ENCODE data around the gene GPR141. TPM values are rescaled to one million over a fixed set of nuclear protein-coding genes. Genes with fewer than 3 reads are reported as not detected.

GPR141 gene
- total and polyA plus RNA-seq, 7 donors, result not detected

GRCh38 chr7:37765421-37765829 lies 81.9 kb downstream of the GPR141 start:
- WGBS, 3 donors, result 83 to 88% (median 84%) methylated on average over 4 of the region's 4 CpGs
- H3K27ac ChIP-seq, result no peak overlapping the region
- no peak for DNase-seq
- ATAC-seq, result no peak
- no peaks in the 10 kb centered on the region for H3K9me3 ChIP-seq
- intact Hi-C loops (cut with DNase I), result no loop called here
- TF ChIP-seq, protein P1, sequence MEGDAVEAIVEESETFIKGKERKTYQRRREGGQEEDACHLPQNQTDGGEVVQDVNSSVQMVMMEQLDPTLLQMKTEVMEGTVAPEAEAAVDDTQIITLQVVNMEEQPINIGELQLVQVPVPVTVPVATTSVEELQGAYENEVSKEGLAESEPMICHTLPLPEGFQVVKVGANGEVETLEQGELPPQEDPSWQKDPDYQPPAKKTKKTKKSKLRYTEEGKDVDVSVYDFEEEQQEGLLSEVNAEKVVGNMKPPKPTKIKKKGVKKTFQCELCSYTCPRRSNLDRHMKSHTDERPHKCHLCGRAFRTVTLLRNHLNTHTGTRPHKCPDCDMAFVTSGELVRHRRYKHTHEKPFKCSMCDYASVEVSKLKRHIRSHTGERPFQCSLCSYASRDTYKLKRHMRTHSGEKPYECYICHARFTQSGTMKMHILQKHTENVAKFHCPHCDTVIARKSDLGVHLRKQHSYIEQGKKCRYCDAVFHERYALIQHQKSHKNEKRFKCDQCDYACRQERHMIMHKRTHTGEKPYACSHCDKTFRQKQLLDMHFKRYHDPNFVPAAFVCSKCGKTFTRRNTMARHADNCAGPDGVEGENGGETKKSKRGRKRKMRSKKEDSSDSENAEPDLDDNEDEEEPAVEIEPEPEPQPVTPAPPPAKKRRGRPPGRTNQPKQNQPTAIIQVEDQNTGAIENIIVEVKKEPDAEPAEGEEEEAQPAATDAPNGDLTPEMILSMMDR (IDR thresholded peaks at IDR 0.05), result no peak
- no peaks in the 10 kb centered on the region for H3K36me3 ChIP-seq (ENCODE audit: insufficient read depth in 1 of 2, low read depth in 1 of 2)
- no peaks in the 10 kb centered on the region for H3K4me1 ChIP-seq
- no peaks in the 10 kb centered on the region for H3K27me3 ChIP-seq (ENCODE audit: insufficient read depth in 3 of 3, low read length in 2 of 3)
- H3K4me3 ChIP-seq, result no peak overlapping the region

DNA sequence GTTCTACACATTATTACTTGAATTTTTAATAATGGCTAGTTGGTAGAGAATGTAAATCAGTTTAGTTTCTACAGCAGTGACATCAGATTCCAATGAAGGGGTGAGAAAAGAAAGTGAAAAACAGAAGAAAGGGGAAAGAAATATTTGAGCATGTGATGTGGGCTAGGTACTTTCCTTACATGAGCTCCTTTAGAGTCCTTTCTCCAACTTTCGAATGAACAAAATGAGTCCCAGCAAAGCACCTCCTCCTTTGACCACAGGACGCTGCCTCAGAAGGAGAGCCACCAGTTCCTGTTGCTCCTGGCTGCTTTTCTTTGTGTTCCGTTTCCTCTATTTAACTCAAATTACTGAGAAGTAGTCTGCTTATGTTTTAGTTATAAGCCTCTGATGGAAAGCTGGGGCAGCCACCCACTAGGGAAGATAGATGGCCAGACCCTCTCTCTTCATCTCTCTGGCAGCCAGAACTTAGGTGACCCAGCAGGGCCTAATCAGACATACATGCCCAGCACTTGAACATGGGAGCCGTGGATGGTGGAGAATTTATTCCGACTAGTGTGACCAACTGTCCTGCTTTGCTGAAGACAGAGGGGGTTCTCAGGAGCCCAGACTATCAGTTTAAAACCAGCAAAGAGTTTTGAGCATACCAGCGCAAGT lies 82.4 kb downstream of the GPR141 start:
- DNase-seq, result no peak
- TF ChIP-seq, protein P1 (IDR thresholded peaks at IDR 0.05), result no peak
- Histone ChIP-seq H3K27ac (no peak overlapping the region), H3K36me3 (ENCODE audit: insufficient read depth in 1 of 2, low read depth in 1 of 2) (no peaks in the 10 kb centered on the region), H3K27me3 (ENCODE audit: insufficient read depth in 3 of 3, low read length in 2 of 3) (no peaks in the 10 kb centered on the region), H3K9me3 (no peaks in the 10 kb centered on the region), H3K4me3 (no peak overlapping the region), H3K4me1 (no peaks in the 10 kb centered on the region)
- ATAC-seq, result no peak
- WGBS, 3 donors, result 72 to 80% (median 78%) methylated on average over 6 of the region's 6 CpGs
- intact Hi-C loops (cut with DNase I), result no loop called here

DNA sequence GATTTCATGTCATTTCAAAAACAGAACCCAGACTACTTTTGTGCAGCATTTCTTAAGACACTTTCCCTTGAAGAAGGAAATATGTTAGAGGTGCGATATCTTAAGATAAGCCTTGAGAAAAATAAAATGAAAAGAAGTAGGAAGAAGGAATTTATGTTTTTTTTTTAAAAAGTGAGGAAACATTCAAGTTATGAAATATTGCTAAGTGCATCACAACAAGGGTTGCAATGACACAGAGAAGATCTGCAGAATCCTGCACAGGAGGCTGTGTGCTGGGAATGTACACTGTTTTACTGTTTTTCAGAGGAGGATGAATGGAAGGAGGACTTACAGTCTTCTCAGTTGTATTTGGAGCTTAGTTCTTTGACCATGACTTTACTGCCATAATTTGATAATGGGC lies 85.0 kb downstream of the GPR141 start:
- Histone ChIP-seq H3K27ac (no peak overlapping the region), H3K9me3 (no peaks in the 10 kb centered on the region), H3K36me3 (ENCODE audit: insufficient read depth in 1 of 2, low read depth in 1 of 2) (no peaks in the 10 kb centered on the region), H3K4me1 (no peaks in the 10 kb centered on the region), H3K27me3 (ENCODE audit: insufficient read depth in 3 of 3, low read length in 2 of 3) (no peaks in the 10 kb centered on the region), H3K4me3 (no peak overlapping the region)
- DNase-seq (no peak), ATAC-seq (no peak)
- TF ChIP-seq, protein P1 (IDR thresholded peaks at IDR 0.05), result no peak
- intact Hi-C loops (cut with DNase I), result no loop called here
- 91 to 95% (median 94%) methylated on average over 1 of the region's 1 CpG for WGBS, 3 donors

GRCh38 chr7:37769291-37769690 lies 85.7 kb downstream of the GPR141 start:
- WGBS, 3 donors, result 50 to 59% (median 56%) methylated on average over 1 of the region's 1 CpG
- Histone ChIP-seq H3K9me3 (no peaks in the 10 kb centered on the region), H3K4me1 (no peaks in the 10 kb centered on the region), H3K36me3 (ENCODE audit: insufficient read depth in 1 of 2, low read depth in 1 of 2) (no peaks in the 10 kb centered on the region), H3K4me3 (no peak overlapping the region), H3K27me3 (ENCODE audit: insufficient read depth in 3 of 3, low read length in 2 of 3) (no peaks in the 10 kb centered on the region), H3K27ac (no peak overlapping the region)
- TF ChIP-seq, protein P1 (IDR thresholded peaks at IDR 0.05), result no peak
- DNase-seq (no peak), ATAC-seq (no peak)
- intact Hi-C loops (cut with DNase I), result no loop called here

DNA sequence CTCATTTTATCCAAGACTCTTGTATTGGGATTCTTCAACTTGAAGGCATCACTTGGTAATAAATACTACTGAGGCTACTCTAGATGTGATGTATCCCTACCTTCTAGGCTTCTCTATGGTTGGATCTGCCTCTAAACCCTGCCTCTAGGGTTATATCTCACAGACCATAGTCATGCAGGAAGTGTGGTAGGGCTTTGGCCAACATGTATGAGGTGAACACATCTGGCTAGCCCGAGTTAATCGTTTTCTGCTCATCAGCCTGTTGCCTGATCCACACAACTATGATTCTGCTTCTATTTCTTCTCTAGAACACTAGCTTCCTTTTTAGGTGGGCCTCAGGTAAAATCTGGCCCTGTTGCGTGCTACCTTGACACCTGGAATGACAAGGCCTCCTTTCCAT lies 86.2 kb downstream of the GPR141 start:
- 90 to 91% (median 91%) methylated on average over 3 of the region's 3 CpGs for WGBS, 3 donors
- intact Hi-C loops (cut with DNase I), result no loop called here
- Histone ChIP-seq H3K27ac (no peak overlapping the region), H3K9me3 (no peaks in the 10 kb centered on the region), H3K4me3 (no peak overlapping the region), H3K27me3 (ENCODE audit: insufficient read depth in 3 of 3, low read length in 2 of 3) (no peaks in the 10 kb centered on the region), H3K36me3 (ENCODE audit: insufficient read depth in 1 of 2, low read depth in 1 of 2) (no peaks in the 10 kb centered on the region), H3K4me1 (no peaks in the 10 kb centered on the region)
- ATAC-seq, result no peak
- TF ChIP-seq, protein P1 (IDR thresholded peaks at IDR 0.05), result no peak
- DNase-seq, result no peak

All from psoas muscle (tissue), 8 donors.